ENCODE measurements around the gene P3H2.

DNA sequence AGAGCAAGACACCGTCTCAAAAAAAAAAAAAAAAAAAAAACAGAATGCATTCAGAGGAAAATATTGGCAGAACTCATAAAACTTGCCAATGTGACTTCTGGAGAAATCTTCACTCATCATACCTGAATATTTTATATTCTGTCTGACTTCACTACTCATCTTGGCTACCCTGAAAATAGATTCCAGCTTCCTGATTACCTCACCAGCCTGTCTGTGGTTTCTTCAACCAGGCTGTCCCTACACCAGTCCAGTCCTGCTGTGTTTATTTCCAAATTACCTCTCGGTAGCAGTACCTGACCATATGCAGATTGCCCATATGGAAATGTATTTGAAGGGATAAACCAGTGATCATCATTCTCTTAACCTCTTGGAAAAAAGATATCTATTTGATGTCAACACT lies 9.3 kb upstream of the P3H2 start:
- TF ChIP-seq, protein P1, sequence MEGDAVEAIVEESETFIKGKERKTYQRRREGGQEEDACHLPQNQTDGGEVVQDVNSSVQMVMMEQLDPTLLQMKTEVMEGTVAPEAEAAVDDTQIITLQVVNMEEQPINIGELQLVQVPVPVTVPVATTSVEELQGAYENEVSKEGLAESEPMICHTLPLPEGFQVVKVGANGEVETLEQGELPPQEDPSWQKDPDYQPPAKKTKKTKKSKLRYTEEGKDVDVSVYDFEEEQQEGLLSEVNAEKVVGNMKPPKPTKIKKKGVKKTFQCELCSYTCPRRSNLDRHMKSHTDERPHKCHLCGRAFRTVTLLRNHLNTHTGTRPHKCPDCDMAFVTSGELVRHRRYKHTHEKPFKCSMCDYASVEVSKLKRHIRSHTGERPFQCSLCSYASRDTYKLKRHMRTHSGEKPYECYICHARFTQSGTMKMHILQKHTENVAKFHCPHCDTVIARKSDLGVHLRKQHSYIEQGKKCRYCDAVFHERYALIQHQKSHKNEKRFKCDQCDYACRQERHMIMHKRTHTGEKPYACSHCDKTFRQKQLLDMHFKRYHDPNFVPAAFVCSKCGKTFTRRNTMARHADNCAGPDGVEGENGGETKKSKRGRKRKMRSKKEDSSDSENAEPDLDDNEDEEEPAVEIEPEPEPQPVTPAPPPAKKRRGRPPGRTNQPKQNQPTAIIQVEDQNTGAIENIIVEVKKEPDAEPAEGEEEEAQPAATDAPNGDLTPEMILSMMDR (IDR thresholded peaks at IDR 0.05 in 2 of 3, conservative IDR thresholded peaks at IDR 0.05 in 1 of 3; ENCODE audit: borderline replicate concordance in 1 of 3, insufficient read depth in 1 of 3, low read depth in 2 of 3, low read length in 2 of 3) = no peak
- TF ChIP-seq EZH2phosphoT487 (IDR thresholded peaks at IDR 0.05; ENCODE audit: borderline replicate concordance) = no peak
- TF ChIP-seq, protein P2, sequence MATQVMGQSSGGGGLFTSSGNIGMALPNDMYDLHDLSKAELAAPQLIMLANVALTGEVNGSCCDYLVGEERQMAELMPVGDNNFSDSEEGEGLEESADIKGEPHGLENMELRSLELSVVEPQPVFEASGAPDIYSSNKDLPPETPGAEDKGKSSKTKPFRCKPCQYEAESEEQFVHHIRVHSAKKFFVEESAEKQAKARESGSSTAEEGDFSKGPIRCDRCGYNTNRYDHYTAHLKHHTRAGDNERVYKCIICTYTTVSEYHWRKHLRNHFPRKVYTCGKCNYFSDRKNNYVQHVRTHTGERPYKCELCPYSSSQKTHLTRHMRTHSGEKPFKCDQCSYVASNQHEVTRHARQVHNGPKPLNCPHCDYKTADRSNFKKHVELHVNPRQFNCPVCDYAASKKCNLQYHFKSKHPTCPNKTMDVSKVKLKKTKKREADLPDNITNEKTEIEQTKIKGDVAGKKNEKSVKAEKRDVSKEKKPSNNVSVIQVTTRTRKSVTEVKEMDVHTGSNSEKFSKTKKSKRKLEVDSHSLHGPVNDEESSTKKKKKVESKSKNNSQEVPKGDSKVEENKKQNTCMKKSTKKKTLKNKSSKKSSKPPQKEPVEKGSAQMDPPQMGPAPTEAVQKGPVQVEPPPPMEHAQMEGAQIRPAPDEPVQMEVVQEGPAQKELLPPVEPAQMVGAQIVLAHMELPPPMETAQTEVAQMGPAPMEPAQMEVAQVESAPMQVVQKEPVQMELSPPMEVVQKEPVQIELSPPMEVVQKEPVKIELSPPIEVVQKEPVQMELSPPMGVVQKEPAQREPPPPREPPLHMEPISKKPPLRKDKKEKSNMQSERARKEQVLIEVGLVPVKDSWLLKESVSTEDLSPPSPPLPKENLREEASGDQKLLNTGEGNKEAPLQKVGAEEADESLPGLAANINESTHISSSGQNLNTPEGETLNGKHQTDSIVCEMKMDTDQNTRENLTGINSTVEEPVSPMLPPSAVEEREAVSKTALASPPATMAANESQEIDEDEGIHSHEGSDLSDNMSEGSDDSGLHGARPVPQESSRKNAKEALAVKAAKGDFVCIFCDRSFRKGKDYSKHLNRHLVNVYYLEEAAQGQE (IDR thresholded peaks at IDR 0.05; ENCODE audit: low read depth) = no peak
- TF ChIP-seq SIN3A (IDR thresholded peaks at IDR 0.05; ENCODE audit: low read depth) = no peak
- TF ChIP-seq SP1 (IDR thresholded peaks at IDR 0.05; ENCODE audit: low read depth) = no peak

Data from HCT116 (cell line).